ENCODE data around the gene TYMS. TPM values are rescaled to one million over a fixed set of nuclear protein-coding genes. Genes with fewer than 3 reads are reported as not detected.

TYMS gene
- polyA plus RNA-seq, 3 donors: not detected

GRCh38 chr18:658947-659533 is 1.6 kb downstream of the TYMS start:
- intact Hi-C loops (cut with micrococcal nuclease): no loop called here
- TF ChIP-seq CTCF (IDR thresholded peaks at IDR 0.05): no peak
- Histone ChIP-seq H3K4me2 (replicated peaks; ENCODE audit: extremely low read depth, low read length, poor library complexity, severe bottlenecking) (peak overlapping the region; percentile 100), H2AFZ (ENCODE audit: insufficient read depth, low read depth, low read length, poor library complexity, severe bottlenecking) (peak overlapping the region; percentile 92), H3K9me3 (replicated peaks in 1 of 2; ENCODE audit: control insufficient read depth in 1 of 2, insufficient read depth in 1 of 2, low read length in 2 of 2) (peaks cover 0 to 4% of the 10 kb centered on the region in 2 donors), H3K27ac (ENCODE audit: low read depth in 1 of 2, low read length in 2 of 2) (no peak overlapping the region), H3K9ac (ENCODE audit: insufficient read depth, low read length, poor library complexity, severe bottlenecking) (no peak overlapping the region), H3K4me3 (replicated peaks in 1 of 3; ENCODE audit: low read depth in 2 of 3, low read length in 3 of 3) (peak overlapping the region in 2 of 3 experiments; percentile 79 to 95), H3K36me3 (replicated peaks in 1 of 2; ENCODE audit: control insufficient read depth in 1 of 2, insufficient read depth in 2 of 2, low read length in 2 of 2) (no peaks in the 10 kb centered on the region), H4K20me1 (ENCODE audit: insufficient read depth, low read length) (no peaks in the 10 kb centered on the region), H3K79me2 (ENCODE audit: insufficient read depth, low read length) (peaks cover 76% of the 10 kb centered on the region), H3K4me1 (ENCODE audit: control insufficient read depth in 1 of 2, insufficient read depth in 2 of 2, low read length in 2 of 2) (peaks cover 13 to 26% of the 10 kb centered on the region in 2 donors), H3K27me3 (ENCODE audit: control insufficient read depth in 2 of 2, insufficient read depth in 2 of 2, low read length in 2 of 2) (peaks cover 0 to 9% of the 10 kb centered on the region in 2 donors)
- Mint-ChIP-seq H3K27me3 (ENCODE audit: low read depth in 3 of 3) (peaks cover 14 to 20% (median 16%) of the 10 kb centered on the region in 3 donors), H3K9me3 (peaks cover 0 to 9% (median 2%) of the 10 kb centered on the region in 7 donors), H3K4me1 (peaks cover 33% of the 10 kb centered on the region), H3K27ac (no peak overlapping the region), H3K4me3 (peak overlapping the region; percentile 91 to 95), H3K36me3 (peaks cover 23 to 30% of the 10 kb centered on the region in 2 donors)
- DNase-seq: no peak
- WGBS (ENCODE audit: insufficient coverage): 93% methylated on average over 8 of the region's 10 CpGs

GRCh38 chr18:659597-659996 is 2.1 kb downstream of the TYMS start:
- Histone ChIP-seq H3K27me3 (ENCODE audit: control insufficient read depth in 2 of 2, insufficient read depth in 2 of 2, low read length in 2 of 2) (peaks cover 0 to 9% of the 10 kb centered on the region in 2 donors), H3K36me3 (replicated peaks in 1 of 2; ENCODE audit: control insufficient read depth in 1 of 2, insufficient read depth in 2 of 2, low read length in 2 of 2) (no peaks in the 10 kb centered on the region), H3K4me1 (ENCODE audit: control insufficient read depth in 1 of 2, insufficient read depth in 2 of 2, low read length in 2 of 2) (peaks cover 13 to 26% of the 10 kb centered on the region in 2 donors), H3K9me3 (replicated peaks in 1 of 2; ENCODE audit: control insufficient read depth in 1 of 2, insufficient read depth in 1 of 2, low read length in 2 of 2) (peaks cover 0 to 4% of the 10 kb centered on the region in 2 donors), H4K20me1 (ENCODE audit: insufficient read depth, low read length) (no peaks in the 10 kb centered on the region), H2AFZ (ENCODE audit: insufficient read depth, low read depth, low read length, poor library complexity, severe bottlenecking) (no peak overlapping the region), H3K4me2 (replicated peaks; ENCODE audit: extremely low read depth, low read length, poor library complexity, severe bottlenecking) (no peak overlapping the region), H3K79me2 (ENCODE audit: insufficient read depth, low read length) (peaks cover 73% of the 10 kb centered on the region), H3K9ac (ENCODE audit: insufficient read depth, low read length, poor library complexity, severe bottlenecking) (no peak overlapping the region), H3K4me3 (replicated peaks in 1 of 3; ENCODE audit: low read depth in 2 of 3, low read length in 3 of 3) (no peak overlapping the region), H3K27ac (ENCODE audit: low read depth in 1 of 2, low read length in 2 of 2) (no peak overlapping the region)
- no peak for TF ChIP-seq CTCF (IDR thresholded peaks at IDR 0.05)
- WGBS (ENCODE audit: insufficient coverage): 94% methylated on average over 5 of the region's 6 CpGs
- peaks cover 33% of the 10 kb centered on the region for H3K4me1 Mint-ChIP-seq
- intact Hi-C loops (cut with micrococcal nuclease): no loop called here
- peaks cover 23 to 30% of the 10 kb centered on the region in 2 donors for H3K36me3 Mint-ChIP-seq
- no peak overlapping the region for H3K4me3 Mint-ChIP-seq
- H3K27ac Mint-ChIP-seq: no peak overlapping the region
- DNase-seq: no peak
- peaks cover 14 to 20% (median 16%) of the 10 kb centered on the region in 3 donors for H3K27me3 Mint-ChIP-seq (ENCODE audit: low read depth in 3 of 3)
- H3K9me3 Mint-ChIP-seq: peaks cover 0 to 9% (median 2%) of the 10 kb centered on the region in 7 donors
